Activated naive CD4-positive, alpha-beta T cell treated with anti-CD3 and anti-CD28 coated beads, Interleukin-2, amount 50 U/mL, for 16 hours (primary cell): ENCODE measurements around the gene CHPF2.

ENCODE experiments used
- DNase-seq: peaks from one replicate; pipeline ENCODE4 v3.0.0-alpha.2; 2020

Gene CHPF2

DNA sequence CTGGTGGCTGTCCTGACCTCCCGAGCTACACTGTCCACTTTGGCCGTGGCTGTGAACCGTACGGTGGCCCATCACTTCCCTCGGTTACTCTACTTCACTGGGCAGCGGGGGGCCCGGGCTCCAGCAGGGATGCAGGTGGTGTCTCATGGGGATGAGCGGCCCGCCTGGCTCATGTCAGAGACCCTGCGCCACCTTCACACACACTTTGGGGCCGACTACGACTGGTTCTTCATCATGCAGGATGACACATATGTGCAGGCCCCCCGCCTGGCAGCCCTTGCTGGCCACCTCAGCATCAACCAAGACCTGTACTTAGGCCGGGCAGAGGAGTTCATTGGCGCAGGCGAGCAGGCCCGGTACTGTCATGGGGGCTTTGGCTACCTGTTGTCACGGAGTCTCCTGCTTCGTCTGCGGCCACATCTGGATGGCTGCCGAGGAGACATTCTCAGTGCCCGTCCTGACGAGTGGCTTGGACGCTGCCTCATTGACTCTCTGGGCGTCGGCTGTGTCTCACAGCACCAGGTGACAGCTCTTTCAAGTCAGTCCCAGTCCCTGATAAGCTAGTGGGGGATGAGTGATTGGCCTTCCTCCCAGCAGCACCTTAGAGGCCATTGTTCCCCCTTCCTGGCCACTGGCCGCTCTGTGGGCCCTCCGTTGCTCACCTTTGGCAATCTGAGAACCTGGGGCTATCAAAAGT lies 3.0 kb downstream of the CHPF2 start:
- DNase-seq = no peak

DNA sequence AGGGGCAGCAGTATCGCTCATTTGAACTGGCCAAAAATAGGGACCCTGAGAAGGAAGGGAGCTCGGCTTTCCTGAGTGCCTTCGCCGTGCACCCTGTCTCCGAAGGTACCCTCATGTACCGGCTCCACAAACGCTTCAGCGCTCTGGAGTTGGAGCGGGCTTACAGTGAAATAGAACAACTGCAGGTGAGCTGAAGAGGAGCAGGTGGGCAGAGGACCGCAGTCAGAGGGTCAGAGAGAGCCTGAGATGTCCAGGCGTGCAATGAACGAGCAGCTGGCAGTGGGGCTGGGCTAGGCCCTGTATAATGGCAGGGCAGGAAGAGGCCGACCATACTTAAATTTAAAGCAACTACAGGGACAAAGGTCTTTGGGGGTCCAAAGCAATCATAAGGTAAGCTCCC lies 4.1 kb downstream of the CHPF2 start:
- no peak for DNase-seq

DNA sequence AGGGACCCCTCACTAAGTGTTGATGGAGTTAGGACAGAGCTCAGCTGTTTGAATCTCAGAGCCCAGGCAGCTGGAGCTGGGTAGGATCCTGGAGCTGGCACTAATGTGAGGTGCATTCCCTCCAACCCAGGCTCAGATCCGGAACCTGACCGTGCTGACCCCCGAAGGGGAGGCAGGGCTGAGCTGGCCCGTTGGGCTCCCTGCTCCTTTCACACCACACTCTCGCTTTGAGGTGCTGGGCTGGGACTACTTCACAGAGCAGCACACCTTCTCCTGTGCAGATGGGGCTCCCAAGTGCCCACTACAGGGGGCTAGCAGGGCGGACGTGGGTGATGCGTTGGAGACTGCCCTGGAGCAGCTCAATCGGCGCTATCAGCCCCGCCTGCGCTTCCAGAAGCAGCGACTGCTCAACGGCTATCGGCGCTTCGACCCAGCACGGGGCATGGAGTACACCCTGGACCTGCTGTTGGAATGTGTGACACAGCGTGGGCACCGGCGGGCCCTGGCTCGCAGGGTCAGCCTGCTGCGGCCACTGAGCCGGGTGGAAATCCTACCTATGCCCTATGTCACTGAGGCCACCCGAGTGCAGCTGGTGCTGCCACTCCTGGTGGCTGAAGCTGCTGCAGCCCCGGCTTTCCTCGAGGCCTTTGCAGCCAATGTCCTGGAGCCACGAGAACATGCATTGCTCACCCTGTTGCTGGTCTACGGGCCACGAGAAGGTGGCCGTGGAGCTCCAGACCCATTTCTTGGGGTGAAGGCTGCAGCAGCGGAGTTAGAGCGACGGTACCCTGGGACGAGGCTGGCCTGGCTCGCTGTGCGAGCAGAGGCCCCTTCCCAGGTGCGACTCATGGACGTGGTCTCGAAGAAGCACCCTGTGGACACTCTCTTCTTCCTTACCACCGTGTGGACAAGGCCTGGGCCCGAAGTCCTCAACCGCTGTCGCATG lies 5.2 kb downstream of the CHPF2 start:
- no peak for DNase-seq

DNA sequence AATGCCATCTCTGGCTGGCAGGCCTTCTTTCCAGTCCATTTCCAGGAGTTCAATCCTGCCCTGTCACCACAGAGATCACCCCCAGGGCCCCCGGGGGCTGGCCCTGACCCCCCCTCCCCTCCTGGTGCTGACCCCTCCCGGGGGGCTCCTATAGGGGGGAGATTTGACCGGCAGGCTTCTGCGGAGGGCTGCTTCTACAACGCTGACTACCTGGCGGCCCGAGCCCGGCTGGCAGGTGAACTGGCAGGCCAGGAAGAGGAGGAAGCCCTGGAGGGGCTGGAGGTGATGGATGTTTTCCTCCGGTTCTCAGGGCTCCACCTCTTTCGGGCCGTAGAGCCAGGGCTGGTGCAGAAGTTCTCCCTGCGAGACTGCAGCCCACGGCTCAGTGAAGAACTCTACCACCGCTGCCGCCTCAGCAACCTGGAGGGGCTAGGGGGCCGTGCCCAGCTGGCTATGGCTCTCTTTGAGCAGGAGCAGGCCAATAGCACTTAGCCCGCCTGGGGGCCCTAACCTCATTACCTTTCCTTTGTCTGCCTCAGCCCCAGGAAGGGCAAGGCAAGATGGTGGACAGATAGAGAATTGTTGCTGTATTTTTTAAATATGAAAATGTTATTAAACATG lies 6.0 kb downstream of the CHPF2 start:
- DNase-seq = no peak

DNA sequence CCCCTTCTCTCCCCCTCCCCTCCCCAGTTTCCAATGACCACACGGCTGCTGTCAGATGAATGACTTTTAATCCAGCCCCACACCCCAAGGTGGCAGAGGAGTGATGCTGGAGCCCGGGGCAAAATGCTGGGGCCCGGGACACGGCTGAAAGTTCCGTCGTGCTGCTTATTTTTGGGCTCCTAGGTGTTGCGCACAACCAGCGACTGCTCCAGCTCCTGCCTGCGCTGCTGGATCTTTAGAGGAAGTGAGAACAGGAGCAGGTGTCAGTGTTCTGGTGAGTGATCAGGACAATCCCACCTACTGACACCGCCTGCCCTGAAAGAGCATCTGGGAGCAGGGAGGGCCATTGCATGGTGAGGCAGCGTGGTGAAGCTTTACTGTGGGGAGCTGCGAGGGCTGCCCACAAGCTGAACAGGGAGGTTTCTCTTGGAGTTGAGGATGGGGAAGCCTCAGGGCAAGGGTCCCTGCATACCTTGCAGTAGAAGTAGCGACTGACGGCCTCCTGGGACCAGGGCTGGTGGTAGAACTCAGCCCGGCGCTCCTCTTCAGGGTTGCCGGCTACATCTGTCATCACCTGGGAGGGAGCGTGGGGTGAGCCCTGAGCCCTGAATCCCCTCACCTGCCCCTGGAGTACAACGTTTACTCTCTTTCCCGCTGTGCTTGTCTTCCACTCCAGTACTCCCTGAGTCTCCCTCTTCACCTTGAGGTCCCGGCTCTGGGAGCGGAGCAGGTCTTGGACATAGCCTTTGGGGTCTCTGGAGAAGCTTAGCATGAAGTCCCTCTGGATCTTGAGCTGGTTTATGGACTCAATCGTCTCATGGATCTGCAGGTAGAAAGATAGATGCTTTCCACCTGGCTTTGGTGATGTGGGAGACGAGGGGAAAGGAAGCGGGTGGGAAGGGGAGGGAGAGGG lies 6.9 kb downstream of the CHPF2 start:
- DNase-seq = no peak

DNA sequence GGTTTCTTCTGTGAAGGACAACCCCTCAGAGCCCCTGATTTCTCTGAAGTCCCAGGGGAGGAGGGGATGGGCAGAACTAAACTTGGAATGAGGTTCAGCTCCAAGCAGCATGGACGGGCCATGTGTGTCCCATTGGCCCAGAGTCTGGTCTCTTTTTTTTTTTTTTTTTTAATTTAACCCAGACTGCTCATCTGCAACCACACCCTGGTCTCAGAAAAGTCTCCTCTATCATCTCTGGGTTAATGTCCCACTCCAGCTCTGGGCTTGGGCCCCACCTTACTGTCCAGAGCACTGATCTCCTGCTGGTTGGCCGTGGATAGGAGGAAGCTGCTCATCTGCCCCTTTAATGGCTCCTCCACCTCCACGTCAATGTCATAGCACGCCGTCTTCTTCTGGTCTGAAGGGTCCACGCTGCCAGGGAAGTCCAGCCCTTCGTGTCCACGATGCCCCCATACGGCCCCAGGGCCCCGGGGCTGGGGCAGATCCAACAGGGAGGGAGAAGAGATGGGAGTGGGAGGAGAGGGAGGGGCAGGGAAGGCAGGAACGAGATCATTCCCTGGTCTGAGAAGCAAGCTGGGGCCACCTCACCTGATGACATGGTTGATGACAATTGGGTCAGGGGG lies 7.7 kb downstream of the CHPF2 start:
- DNase-seq = no peak

DNA sequence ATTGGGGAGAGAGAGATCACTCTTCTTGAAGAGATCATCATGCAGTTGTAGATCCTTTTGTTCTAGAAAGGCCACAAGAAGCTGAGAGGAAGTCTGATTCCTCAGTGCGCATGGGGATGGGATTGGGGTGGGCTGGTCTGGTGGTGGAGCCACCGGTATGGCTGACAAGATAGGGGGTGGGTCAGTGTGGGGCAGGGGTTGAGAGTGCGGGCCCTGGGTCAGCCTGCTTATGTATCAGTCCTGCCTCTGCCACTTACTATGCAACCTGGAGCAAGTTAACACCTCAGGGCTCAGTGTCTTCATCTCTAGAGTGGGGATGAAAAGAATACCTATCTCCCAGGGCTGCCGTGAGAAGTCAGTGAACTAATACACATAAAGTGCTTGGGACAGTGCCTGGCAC lies 8.3 kb downstream of the CHPF2 start:
- DNase-seq = no peak

DNA sequence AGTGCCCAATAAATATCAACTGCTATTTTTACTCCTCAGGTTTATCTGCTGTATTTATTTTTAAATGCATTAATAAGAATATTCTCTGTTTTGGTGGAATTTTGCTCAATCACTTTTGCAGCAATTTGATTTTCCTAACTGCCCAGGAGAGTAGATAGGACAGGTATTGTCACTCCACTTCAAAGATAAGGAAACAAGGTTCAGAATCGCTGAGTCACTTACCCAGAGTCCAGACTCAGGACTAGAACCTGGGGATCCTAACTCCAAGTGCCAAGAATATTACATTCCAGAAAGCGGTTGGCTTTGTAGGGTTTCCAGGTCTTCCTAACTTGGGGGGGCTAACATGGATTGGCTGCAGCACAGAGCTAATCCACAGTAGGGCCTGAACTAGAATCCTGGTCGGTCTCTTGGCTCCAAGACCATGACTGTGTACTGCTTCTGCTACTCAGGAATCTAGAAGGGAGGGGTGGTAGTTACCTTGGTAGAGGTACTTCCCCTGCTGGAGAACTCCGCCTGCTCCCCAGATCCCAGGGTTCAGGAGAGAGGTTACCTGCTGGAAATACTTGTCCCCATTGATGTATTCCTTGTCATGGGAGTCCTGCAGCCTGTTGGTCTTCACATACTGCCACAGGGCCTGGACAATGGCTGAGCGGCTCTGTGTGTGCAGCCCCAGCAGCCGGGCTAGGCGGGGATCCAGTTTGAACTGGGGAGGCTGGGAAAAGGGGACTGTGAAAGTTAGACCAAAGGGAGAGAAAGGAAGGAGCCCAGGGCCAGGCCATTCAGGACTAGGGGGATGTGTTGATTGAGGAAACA lies 8.9 kb downstream of the CHPF2 start:
- DNase-seq = no peak

DNA sequence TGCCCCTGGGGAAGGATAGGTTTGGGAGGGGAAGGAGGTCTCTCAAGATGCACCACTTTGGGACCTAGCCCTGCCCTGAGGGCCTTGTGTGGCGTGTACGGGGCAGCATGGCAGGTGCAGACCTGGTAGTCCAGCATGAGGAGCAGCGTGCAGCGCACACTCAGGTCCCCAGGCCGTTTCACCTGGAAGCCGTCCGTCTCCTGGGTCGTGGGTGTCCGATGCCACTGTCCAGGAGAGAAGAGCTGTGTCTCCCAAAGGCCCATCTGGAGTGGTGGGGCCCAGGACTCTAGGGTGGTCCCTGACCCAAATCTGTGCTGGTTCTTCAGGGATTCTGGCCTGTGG lies 9.4 kb downstream of the CHPF2 start:
- DNase-seq = no peak

DNA sequence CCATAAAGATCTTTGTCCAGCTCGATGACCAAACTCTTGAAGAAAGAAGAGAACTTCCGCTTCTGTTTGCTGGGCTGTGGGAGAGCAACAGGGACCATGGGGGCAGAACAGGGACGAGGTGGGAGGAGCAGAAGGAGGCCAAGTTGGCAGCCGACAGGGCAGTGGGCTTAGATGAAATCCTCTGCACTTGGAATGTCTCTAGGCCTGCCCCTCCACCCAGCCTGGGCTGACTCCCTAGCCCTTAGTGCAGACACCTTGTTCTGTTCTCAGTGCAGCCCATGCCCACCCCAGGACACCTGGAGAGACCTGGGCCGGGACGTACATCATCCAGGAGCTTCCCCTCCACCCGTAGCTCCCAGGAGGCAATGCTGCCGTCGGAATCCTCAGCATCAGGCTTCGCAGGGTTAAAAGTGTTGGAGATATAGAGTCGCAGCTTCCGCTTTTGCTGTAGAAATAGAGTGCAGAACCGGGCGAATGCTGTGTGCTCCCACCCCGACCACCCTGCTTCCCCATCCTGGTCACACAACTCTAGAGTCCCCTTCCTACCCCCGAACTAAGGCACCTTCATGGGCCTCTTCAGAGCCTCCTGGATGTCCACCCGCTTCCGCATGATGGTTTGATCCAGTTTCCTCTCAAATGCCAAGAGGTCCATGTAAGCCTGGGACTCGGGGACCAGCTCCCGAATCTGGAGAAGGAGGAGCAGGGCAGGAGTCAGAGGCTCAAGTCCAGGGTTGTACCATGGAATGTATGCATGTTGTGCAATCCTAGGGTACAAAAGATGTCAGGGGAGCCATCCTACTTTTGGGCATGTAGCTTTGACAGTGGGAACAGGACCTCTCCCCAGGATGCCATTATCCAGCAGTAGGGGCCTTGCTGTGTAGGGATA lies 10.1 kb downstream of the CHPF2 start:
- no peak for DNase-seq

DNA sequence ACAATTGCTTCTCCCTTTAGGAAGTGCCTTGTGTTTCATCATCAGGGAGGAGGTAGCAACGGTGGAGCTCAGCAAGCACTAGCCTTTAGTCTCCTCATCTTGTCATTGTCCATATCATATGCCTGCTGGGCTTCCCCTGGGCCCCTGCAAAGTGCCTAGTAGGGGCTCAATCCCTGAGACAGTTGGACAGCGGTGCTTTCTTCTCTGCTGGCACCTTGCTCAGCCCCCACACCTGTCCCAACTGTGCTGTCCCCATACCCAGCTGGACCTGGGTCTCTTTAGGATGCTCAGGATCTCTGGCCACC lies 10.7 kb downstream of the CHPF2 start:
- DNase-seq = no peak

DNA sequence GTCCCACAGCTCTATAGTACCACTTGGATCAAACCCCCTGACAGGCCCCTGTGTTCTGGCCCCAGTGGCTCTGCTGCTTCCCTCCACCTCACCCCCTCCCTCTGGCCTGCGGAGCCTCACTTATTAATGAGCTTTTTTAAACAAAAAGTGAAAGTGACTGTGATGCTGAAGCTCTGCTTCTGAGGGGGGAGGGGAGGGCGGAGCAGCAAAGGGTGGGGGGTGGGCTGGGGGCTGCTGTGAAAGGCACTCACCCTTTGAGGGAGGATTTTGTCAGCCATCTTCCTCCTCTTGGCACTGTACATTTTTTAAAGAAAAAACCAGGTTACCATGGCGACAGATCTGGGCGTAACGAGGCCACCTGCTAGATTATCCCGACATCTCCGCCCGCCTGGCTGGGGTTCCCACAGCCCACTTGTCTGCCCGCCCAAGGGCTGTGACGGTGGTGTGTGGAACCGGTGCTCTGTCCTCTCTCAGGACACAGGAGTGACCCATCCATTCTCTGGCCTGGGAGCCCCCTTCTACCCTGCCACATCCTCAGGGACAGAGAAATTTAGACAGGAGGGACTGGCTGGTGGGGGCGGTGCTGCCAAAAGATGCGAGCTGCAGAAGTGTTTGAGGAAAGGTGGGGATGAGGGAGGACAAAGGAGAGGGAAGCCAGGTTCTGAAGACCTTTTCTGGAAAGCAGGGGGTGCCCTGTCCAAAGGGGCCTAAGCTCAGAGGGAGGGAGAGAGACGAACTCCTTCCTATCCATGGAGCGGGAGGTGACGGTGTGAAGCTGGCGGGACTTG lies 11.3 kb downstream of the CHPF2 start:
- peak; percentile 48 for DNase-seq

DNA sequence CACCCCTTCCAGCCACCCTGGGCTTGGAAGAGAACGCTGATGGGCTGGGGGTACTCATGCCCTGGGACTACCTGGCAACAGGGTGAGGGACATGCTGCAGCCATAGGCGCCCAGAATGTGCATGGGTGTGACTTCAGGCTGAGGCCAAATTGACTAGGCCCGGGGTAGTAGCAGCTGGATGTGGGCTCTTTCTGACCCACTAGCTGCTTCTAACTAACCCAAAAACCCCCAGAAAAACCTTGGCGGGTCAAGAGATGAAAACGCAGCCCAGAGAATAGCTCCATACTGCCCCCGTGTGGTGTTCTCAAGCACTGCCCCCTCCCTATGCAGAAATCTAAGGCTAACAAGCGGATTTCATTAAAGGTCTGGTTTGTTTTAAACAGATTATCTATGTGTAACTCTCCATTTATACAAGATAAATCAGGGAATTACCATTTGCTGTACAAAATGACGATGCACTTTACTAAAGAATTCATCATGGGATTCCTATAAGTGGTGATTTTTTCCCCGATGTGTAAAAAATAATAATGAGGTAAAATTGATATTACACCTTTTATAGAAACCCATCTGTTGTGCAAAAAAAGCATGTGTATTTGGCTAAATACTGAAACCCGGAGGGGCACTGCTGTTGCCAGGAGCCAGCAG lies 12.0 kb downstream of the CHPF2 start:
- peak; percentile 53 for DNase-seq

DNA sequence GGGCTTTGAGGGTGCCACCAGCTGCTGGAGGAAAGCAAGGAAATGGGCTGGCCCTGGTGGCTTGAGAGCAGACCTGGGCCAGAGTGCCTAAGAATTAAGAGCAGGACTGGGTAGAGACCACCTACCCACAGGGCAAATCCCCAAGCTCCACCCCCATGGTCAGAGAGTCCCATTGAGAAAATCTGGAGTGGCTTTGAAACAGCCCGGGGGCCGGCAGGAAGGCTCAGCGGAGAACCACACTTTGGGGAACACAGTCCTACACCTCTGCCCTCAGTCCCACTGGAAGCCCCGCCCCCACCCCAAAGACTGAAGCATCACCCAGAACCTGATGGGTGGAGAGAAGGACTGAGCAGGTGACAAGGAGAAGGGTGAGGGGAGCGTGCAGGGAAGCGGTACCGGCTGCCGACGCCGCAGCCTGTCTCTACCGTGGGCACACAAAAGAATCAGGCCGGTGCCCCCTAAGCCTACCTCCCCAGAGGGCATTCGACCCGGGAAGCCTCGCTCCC lies 12.6 kb downstream of the CHPF2 start:
- DNase-seq = no peak

DNA sequence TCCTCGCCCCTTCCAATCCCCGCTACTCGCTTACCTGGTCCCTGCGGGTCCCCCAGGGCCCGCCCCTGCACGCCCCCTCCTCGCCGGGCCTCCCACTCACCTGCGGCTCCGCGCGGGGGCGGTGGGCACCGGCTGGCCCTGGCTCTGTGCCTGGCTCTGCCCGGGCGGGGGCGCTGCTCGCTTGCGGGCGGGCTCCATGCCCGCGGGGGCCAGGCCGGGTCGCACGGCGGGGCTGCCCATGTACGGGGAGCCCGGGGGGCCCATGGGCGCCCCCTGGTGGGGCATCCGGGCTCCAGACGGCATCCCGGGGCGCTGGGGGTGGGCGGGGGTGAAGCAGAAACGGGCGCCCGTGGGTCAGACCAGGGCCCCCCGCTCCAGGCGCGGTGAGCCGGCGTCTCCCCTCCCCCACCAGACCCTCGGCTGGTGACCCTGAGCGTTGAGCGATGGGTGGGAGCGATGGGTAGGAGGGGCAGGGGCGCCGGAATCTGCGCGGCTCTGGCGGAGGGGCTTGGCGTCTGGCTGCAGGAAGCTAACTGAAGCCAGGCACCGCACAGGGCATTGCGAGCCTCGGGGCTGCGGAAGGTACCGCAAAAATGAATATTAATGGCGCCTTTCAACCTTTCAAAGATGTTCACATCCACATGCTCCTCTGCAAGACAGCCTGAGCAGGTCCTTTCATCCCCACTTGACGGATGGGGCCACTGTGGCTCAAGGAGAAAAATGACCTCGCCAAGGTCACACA lies 13.2 kb downstream of the CHPF2 start:
- peak; percentile 70 for DNase-seq

DNA sequence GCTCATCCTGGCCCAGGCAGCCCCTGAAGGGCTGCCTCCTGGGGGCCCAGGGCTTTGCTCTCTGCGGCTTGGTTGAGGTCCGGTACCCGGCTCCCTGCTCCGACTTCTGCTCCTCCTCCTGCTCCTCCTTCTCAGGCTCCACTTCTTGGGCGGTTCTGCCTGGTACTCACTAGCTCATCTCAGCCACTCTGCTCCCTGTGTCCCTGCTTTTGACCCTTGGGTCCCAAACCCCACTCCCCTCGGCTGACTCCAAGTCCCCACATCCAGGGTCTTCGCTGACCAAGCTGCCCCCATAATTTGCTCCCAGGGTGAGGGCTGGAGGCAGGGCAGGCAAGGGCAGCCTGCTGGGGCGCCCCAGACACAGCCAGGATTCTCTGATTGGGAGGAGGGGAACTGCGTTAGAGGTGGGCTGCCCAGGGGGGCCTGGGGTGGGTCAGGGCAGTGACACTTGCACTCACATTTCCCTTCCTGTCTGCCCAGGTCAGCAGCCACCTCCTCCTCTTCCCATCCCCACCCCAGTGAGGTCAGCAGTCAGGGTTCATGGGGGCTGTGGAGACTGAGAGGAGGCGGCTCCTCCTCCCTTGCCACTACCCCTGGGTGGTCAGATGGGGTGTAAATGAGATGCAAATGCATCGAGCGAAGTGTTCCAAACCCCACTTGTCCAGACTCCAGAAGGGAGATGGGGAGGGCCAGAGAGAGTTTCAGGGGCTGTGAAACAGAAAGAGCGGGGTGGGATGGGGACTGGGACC lies 14.0 kb downstream of the CHPF2 start:
- no peak for DNase-seq

DNA sequence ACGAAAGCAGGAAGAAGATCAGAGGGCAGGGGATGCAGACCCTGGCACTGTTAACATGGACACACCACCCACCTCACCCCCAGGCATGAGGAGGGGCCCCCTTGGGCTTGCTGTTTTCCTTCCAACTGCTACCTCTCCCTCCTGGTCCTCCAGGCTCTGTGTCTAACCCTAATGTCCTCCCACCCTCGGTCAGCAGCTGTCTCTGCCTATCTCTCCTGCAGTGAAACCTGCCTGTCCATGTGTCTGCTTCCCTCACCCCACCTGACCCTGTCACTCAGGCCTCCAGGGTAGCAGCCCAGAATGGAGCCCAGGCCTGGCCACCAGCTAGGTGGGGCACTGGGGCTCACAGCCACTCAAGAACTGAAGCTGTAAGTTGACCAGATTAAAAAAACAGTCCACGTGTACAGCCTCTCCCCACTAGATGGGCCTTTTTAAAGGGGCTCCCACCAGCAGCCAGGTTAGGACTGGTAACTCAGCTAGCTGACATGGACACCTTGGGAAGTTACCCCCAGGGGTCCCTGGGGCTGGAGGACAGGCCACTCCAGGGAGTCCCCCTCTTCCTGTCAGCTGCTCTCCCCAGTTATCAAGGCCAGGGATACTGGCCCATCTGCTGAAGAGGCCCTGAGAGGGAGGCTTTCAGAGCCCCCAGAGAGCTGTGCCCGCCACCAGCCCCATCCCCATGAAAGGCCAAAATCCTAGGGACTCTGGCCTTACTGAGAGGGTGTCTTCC lies 14.7 kb downstream of the CHPF2 start:
- no peak for DNase-seq
